NCI-H2081 treated with DMSO at 0.1 percent for 48 hours (cell line): ENCODE results near the gene ZC3H15.

ENCODE experiments used
- DNase-seq: peaks from one replicate; lab custom pipeline; 2025; lab: John Stamatoyannopoulos, UW

Gene ZC3H15

GRCh38 chr2:186543561-186544131 is 57.6 kb downstream of the ZC3H15 start:
- no peak for DNase-seq

DNA sequence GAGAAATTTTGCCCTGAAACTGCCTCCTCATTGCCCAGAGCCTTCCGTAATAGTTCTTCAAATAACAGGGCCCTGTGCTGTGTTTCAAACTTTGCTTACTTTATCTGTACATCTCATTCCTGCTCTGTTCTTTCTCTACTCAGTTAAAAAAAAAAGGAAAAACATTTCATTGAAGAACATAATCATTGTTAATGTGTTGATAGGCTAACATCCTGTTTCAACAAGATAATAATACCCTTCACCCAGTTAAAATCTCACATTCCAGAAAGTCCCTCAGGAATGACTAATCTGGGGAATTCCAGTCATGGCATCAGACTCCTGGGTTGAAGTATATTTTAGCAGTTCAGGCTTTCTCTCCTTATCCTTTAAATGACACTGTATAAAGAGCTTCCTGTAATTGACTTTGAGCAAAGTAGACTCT is 58.2 kb downstream of the ZC3H15 start:
- DNase-seq = no peak

- no peak for DNase-seq
These were observed 60.8 kb downstream of the ZC3H15 start for GRCh38 chr2:186546846-186547245.

GRCh38 chr2:186551323-186552050 is 65.4 kb downstream of the ZC3H15 start:
- DNase-seq = no peak

DNA sequence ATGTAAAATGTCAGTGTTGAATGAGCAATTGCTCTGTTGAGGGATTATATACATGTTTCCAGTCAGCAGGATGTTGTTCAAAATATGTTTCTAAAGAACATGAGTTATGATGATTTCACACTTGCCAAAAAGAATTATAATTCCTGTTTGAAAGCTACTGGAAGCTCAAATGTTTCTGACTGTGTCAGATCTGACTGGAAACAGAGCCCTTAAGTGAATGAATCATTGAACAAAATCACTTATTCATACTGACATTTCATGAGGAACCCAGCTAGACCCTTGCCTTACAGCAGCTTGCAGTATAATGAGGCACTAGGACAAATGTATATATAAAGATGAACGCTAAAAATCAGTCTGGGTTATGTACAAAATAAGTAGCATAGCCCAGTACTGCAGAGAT is 68.4 kb downstream of the ZC3H15 start:
- DNase-seq = no peak

GRCh38 chr2:186554850-186555671 is 69.0 kb downstream of the ZC3H15 start:
- DNase-seq = no peak

- DNase-seq = no peak
These were observed 72.6 kb downstream of the ZC3H15 start for GRCh38 chr2:186558512-186559276.
